MCF 10A (cell line): Measurements from ENCODE around the gene BLM. TPM values are rescaled to one million over a fixed set of nuclear protein-coding genes. Genes with fewer than 3 reads are reported as not detected.

ENCODE experiments used
- BruUV-seq: library from RNA; stranded (reverse); fragments of 400-500 nt; replicated peaks from 2 replicates; lab custom pipeline; 2021; lab: Mats Ljungman, UMichigan
- CTCF ChIA-PET: fragments of 300-600 bp; sonication (Branson Sonifier 250); formaldehyde crosslinking; extraction: SDS; loops from one replicate; lab custom pipeline; 2021; ENCODE audit warnings: antibody characterized with exemption, inconsistent platforms; lab: Yijun Ruan, JAX
- POLR2A ChIA-PET: fragments of 300-600, 350-650 bp; sonication (Branson Sonifier 250); formaldehyde crosslinking; extraction: SDS; loops from one replicate; lab custom pipeline; 2020; ENCODE audit warnings: antibody characterized with exemption, inconsistent platforms; lab: Yijun Ruan, JAX
- DNase-seq: peaks from one replicate; pipeline ENCODE4 v3.0.0-alpha.2; 2018; ENCODE audit not compliant: unreplicated experiment
- H3K27ac Mint-ChIP-seq: one replicate; pipeline ENCODE4 v1.8.0; 2022; ENCODE audit warnings: mild to moderate bottlenecking, low read depth, mixed read lengths; ENCODE audit not compliant: unreplicated experiment
- H3K27me3 Mint-ChIP-seq: one replicate; pipeline ENCODE4 v1.8.0; 2022; ENCODE audit warnings: mixed read lengths; ENCODE audit not compliant: insufficient read depth, unreplicated experiment
- H3K36me3 Mint-ChIP-seq: one replicate; pipeline ENCODE4 v1.8.0; 2022; ENCODE audit warnings: mild to moderate bottlenecking, moderate library complexity, mixed read lengths; ENCODE audit not compliant: insufficient read depth, unreplicated experiment
- H3K4me1 Mint-ChIP-seq: one replicate; pipeline ENCODE4 v1.8.0; 2022; ENCODE audit warnings: mixed read lengths; ENCODE audit not compliant: insufficient read depth, unreplicated experiment
- H3K4me3 Mint-ChIP-seq: one replicate; pipeline ENCODE4 v1.8.0; 2022; ENCODE audit warnings: mild to moderate bottlenecking, moderate library complexity, mixed read lengths; ENCODE audit not compliant: unreplicated experiment
- H3K9me3 Mint-ChIP-seq: one replicate; pipeline ENCODE4 v1.8.0; 2022; ENCODE audit warnings: mixed read lengths; ENCODE audit not compliant: unreplicated experiment
- CTCF ChIP-seq: fragments of 200-600 bp; IDR thresholded peaks from one replicate; pipeline ENCODE4 v1.8.0; 2022; ENCODE audit warnings: antibody characterized with exemption, mild to moderate bottlenecking; ENCODE audit not compliant: unreplicated experiment
- intact Hi-C: fragments of 100-400 bp; cut with micrococcal nuclease; formaldehyde crosslinking; loops from 2 replicates; pipeline ENCODE4 v1.14.1; 2022
- total RNA-seq: library from RNA; stranded (reverse); gene quantifications from 2 replicates; pipeline ENCODE4 v1.2.3, GENCODE V29; 2022

BLM gene
- total RNA-seq, 1 experiment from 2014 or later: 5.2 TPM

- no TSS peak for BruUV-seq
- ChIA-PET CTCF (no interaction called here), POLR2A (no interaction called here)
- Mint-ChIP-seq H3K36me3 (no peaks in the 10 kb centered on the region), H3K4me1 (no peaks in the 10 kb centered on the region), H3K27ac (no peak overlapping the region), H3K4me3 (no peak overlapping the region), H3K27me3 (no peaks in the 10 kb centered on the region), H3K9me3 (no peaks in the 10 kb centered on the region)
- no peak for DNase-seq
- intact Hi-C loops: no loop called here
- no peak for TF ChIP-seq CTCF
Measured at GRCh38 chr15:90838139-90838538, 121.0 kb downstream of the BLM start.

DNA sequence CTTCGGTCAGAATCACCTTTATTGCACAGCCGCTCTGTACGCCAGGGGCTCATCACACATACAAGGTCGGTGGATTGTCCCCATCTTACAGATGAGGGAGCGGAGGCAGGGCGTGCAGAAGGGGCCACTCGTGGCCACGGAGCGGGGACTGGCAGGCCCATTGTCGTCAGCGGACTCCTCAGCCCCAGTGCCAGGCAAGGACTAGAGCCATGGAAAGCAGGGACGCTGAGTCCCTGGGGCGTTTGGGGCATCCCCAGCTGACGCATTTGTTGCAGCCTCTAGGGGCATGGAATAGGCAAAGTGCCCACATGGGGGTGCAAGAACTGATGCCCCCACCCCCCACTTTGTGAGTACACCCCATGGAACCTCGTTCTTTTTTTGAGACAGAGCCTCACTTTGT lies 121.4 kb downstream of the BLM start:
- intact Hi-C loops: no loop called here

DNA sequence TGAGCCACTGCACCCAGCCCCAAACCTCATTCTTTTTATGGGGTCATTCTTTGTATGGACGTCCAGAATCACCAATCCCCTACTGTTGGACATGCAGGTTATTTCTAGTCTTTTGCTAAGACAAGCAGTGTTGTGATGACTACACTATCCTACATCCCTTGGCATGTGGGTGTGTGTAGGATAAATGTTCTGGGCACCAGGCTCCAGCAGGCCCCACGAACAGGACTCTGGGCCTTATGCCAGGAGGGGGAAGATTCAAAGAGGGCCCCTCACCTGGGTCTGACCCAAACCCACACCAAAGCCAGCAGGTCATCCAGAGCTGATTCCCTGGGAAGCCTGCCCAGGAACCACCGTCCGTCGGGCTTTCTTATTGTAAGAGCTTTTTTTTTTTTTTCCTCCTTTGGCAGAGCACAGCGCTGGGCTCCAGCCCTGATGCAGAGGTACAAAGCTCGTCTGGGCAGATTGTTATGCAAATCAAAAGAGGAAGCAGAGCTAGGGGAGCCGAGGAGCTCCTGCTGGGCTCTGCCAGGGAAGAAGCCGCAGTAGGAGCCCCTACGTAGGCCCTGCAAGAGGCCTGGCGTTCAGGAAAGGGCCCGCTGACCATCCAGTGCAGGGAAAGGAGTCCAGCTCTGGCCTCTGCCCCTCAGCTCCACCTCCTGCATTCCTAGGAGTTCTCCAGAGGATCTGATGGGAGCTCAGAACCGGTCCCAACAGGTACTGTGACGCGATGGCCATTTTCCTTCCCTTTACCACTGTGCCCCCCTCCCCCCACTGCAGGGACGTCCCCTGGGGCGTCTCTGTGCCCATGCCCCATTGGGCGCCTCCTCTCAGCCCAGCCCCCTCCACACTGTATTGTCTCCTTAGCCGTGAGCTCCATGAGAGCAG lies 122.3 kb downstream of the BLM start:
- DNase-seq: peak; percentile 66
- no peak overlapping the region for H3K27ac Mint-ChIP-seq
- no peaks in the 10 kb centered on the region for H3K27me3 Mint-ChIP-seq
- H3K4me1 Mint-ChIP-seq: no peaks in the 10 kb centered on the region
- no peaks in the 10 kb centered on the region for H3K9me3 Mint-ChIP-seq
- no peaks in the 10 kb centered on the region for H3K36me3 Mint-ChIP-seq
- CTCF ChIA-PET: interaction anchor here (0.6 to 0.7 kb wide), 3 partner anchors 42 to 768 kb away, joined by 3 to 5 read pairs (median 3); no protein-coding TSS in a partner anchor
- BruUV-seq: no TSS peak
- H3K4me3 Mint-ChIP-seq: no peak overlapping the region
- TF ChIP-seq CTCF: no peak
- intact Hi-C loops: no loop called here
- POLR2A ChIA-PET: interaction anchor here (1.0 kb wide), 1 partner anchor 9 kb away, joined by 3 read pairs; no protein-coding TSS in a partner anchor

More for the DNA sequence above, 121.4 kb downstream of the BLM start:
- BruUV-seq: no TSS peak
- Mint-ChIP-seq H3K27ac (no peak overlapping the region), H3K4me3 (no peak overlapping the region), H3K27me3 (no peaks in the 10 kb centered on the region), H3K36me3 (no peaks in the 10 kb centered on the region), H3K4me1 (no peaks in the 10 kb centered on the region), H3K9me3 (no peaks in the 10 kb centered on the region)
- ChIA-PET POLR2A (no interaction called here), CTCF (interaction anchor here (0.6 to 0.7 kb wide), 2 partner anchors 58 to 767 kb away, joined by 3 read pairs; no protein-coding TSS in a partner anchor)
- no peak for TF ChIP-seq CTCF
- no peak for DNase-seq

DNA sequence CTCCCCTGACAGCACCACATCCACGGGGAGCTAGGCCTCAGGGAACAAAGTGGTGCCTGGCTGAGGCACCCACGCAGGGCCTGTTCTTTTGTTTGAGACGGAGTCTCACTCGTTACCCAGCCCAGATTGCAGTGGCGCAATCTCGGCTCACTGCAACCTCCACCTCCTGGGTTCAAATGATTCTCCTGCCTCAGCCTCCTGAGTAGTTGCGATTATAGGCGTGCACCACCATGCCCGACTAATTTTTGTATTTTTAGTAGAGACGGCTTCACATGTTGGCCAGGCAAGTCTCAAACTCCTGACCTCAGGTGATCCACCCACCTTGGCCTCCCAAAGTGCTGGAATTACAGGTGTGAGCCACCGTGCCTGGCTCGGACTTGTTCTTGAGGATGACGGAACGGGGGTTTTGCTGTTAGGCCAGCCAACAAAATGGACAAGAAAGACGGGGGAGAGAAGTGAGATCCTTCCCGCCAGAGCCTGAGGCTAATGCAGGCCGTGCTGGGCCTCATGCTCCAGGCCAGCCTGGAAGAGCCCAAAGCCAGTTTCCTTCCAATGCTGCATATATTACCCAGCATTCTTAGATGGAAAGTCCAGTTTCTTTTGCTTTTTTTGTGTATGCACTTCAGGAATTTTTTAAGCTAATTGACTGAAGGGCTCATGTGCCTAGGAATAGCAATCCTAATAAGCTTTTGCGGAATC lies 123.2 kb downstream of the BLM start:
- CTCF ChIA-PET: interaction anchor here (0.6 to 0.7 kb wide), 2 partner anchors 14 to 43 kb away, joined by 3 to 5 read pairs; no protein-coding TSS in a partner anchor
- no peak for TF ChIP-seq CTCF
- no peaks in the 10 kb centered on the region for H3K4me1 Mint-ChIP-seq
- H3K27me3 Mint-ChIP-seq: no peaks in the 10 kb centered on the region
- H3K36me3 Mint-ChIP-seq: no peaks in the 10 kb centered on the region
- POLR2A ChIA-PET: interaction anchor here (1.0 kb wide), 1 partner anchor 33 kb away, joined by 3 read pairs; no protein-coding TSS in a partner anchor
- no peak overlapping the region for H3K4me3 Mint-ChIP-seq
- no TSS peak for BruUV-seq
- H3K9me3 Mint-ChIP-seq: no peaks in the 10 kb centered on the region
- no peak overlapping the region for H3K27ac Mint-ChIP-seq
- DNase-seq: no peak
- intact Hi-C loops: no loop called here
